GM21576 (cell line): ENCODE measurements around the gene SFR1.
"Not testable (repeated sequence)": the region's sequence is repeated elsewhere in the genome, so short reads cannot be mapped to it uniquely, and the experiment has no call there.

Experiments used
- ATAC-seq: cut with Tn5 transposase; IDR thresholded peaks from one replicate; pipeline ENCODE4 v1.9.1; 2021; ENCODE audit warnings: mild to moderate bottlenecking, moderate library complexity; ENCODE audit not compliant: unreplicated experiment

Gene SFR1

DNA sequence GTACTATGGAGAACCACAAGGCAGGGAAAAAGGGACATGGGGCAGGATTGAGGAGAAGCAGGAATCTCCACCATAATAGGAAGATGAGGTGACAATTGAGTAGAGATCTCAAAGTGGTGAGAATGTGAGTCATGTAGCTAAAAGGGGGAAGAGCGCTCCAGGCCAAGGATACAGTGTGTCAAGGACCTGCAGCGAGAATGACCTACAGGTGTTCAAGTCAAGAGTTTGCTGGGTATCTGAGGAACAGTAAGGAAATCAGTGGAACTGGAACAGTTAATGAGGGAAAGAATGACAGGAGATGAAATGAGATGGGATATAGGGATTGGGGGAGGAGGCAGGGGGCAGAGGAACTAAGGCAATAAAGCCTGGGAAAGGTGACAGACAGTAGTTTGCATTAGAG is 33.6 kb downstream of the SFR1 start:
- no peak for ATAC-seq

GRCh38 chr10:104170610-104171254 is 48.8 kb downstream of the SFR1 start:
- ATAC-seq = no peak

DNA sequence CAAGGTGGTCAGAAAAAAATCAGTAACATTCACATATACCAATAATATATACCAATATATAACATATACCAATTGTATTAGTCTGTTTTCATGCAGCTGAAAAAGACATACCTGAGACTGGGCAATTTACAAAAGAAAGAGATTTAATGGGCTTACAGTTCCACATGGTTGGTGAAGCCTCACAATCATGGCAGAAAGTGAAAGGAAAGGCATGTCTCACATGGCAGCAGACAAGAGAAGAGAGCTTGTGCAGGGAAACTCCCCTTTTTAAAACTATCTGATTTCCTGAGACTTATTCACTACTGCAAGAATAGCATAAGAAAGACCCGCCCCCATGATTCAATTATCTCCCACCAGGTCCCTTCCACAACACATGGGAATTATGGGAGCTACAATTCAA is 52.2 kb downstream of the SFR1 start:
- ATAC-seq = not testable (repeated sequence)
